WTC11 (cell line): Measurements from ENCODE around the gene TUBE1.

ENCODE experiments used
- ESRRA ChIP-seq: sonication (generic); formaldehyde crosslinking; IDR thresholded peaks from 2 replicates; pipeline ENCODE4 v1.8.1; 2022; ENCODE audit warnings: mild to moderate bottlenecking, missing genetic modification reagents, borderline replicate concordance
- MXD4 ChIP-seq: fragments of 250-450 bp; sonication (Bioruptor Pico); IDR thresholded peaks from 2 replicates; pipeline ENCODE4 v1.8.0; 2021; ENCODE audit warnings: mild to moderate bottlenecking, moderate library complexity, borderline replicate concordance
- TF ChIP-seq, protein P1 (sequence below): fragments of 200-600 bp; IDR thresholded peaks from 2 replicates; pipeline ENCODE4 v1.8.0; 2022; ENCODE audit warnings: antibody characterized with exemption

DNA sequence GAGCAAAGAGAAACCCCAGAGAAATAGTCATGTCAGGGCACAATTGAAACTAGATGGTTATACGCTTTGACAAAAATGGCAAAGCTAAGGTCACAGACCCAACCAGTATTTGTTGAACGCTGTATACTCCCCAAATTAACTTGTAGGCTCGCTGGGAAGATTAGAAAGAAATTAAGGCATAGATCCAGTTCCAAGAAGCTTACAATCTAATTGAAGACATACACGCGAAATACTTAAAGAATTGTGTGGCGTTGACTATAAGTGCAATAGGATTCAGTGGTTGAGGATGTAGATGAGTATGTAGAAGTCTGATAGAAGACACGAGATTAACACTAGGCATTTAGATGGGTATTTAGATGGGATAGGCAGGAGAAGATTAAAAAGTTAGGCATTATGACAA is 634 bp upstream of the TUBE1 start:
- TF ChIP-seq, protein P1, sequence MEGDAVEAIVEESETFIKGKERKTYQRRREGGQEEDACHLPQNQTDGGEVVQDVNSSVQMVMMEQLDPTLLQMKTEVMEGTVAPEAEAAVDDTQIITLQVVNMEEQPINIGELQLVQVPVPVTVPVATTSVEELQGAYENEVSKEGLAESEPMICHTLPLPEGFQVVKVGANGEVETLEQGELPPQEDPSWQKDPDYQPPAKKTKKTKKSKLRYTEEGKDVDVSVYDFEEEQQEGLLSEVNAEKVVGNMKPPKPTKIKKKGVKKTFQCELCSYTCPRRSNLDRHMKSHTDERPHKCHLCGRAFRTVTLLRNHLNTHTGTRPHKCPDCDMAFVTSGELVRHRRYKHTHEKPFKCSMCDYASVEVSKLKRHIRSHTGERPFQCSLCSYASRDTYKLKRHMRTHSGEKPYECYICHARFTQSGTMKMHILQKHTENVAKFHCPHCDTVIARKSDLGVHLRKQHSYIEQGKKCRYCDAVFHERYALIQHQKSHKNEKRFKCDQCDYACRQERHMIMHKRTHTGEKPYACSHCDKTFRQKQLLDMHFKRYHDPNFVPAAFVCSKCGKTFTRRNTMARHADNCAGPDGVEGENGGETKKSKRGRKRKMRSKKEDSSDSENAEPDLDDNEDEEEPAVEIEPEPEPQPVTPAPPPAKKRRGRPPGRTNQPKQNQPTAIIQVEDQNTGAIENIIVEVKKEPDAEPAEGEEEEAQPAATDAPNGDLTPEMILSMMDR: no peak
- TF ChIP-seq MXD4 (CRISPR knock-in tag) (no peak), ESRRA (CRISPR knock-in tag) (no peak)
